Activated CD4-positive, alpha-beta T cell treated with anti-CD3 and anti-CD28 coated beads for 4 hours (primary cell): ENCODE data around the gene IFNAR1.

Experiments
- DNase-seq, 2 donors: peaks; one replicate each; pipeline ENCODE4 v3.0.0-alpha.2; 2020

Gene IFNAR1

GRCh38 chr21:33324291-33325221, at the start of gene IFNAR1:
Gene IFNAR1, plus strand, starts transcription at chr21:33324970. Its CDS starts 86 bp downstream, at chr21:33325056.
- peak; percentile 99 to 100 for DNase-seq

GRCh38 chr21:33278721-33279120, 46.0 kb upstream of the IFNAR1 start:
- DNase-seq: no peak

GRCh38 chr21:33279330-33279820, 45.4 kb upstream of the IFNAR1 start:
- no peak for DNase-seq

- no peak for DNase-seq
These were observed 43.6 kb upstream of the IFNAR1 start for GRCh38 chr21:33281096-33281652.

GRCh38 chr21:33283203-33283602, 41.6 kb upstream of the IFNAR1 start:
- DNase-seq: no peak

- DNase-seq: no peak
These were observed 38.7 kb upstream of the IFNAR1 start for GRCh38 chr21:33286076-33286475.

- DNase-seq: no peak
These were observed 37.9 kb upstream of the IFNAR1 start for GRCh38 chr21:33286600-33287456.

- DNase-seq: no peak
These were observed 35.5 kb upstream of the IFNAR1 start for GRCh38 chr21:33289199-33289819.

GRCh38 chr21:33290441-33290840, 34.3 kb upstream of the IFNAR1 start:
- DNase-seq: no peak

- DNase-seq: no peak
These were observed 33.1 kb upstream of the IFNAR1 start for GRCh38 chr21:33291686-33292085.

- DNase-seq: no peak
These were observed 32.0 kb upstream of the IFNAR1 start for GRCh38 chr21:33292724-33293123.

GRCh38 chr21:33293136-33293535, 31.6 kb upstream of the IFNAR1 start:
- no peak for DNase-seq

- no peak for DNase-seq
These were observed 31.0 kb upstream of the IFNAR1 start for GRCh38 chr21:33293811-33294216.

- DNase-seq: no peak
These were observed 28.6 kb upstream of the IFNAR1 start for GRCh38 chr21:33296156-33296555.

GRCh38 chr21:33299181-33299752, 25.5 kb upstream of the IFNAR1 start:
- peak; percentile 29 to 30 for DNase-seq

- no peak for DNase-seq
These were observed 23.8 kb upstream of the IFNAR1 start for GRCh38 chr21:33300701-33301631.

- no peak for DNase-seq
These were observed 23.2 kb upstream of the IFNAR1 start for GRCh38 chr21:33301632-33302002.

GRCh38 chr21:33302055-33302454, 22.7 kb upstream of the IFNAR1 start:
- DNase-seq: no peak

- DNase-seq: no peak
These were observed 22.0 kb upstream of the IFNAR1 start for GRCh38 chr21:33302796-33303195.

GRCh38 chr21:33305344-33305671, 19.5 kb upstream of the IFNAR1 start:
- DNase-seq: no peak

GRCh38 chr21:33305938-33306337, 18.8 kb upstream of the IFNAR1 start:
- no peak for DNase-seq
